Neural cell (in vitro differentiated cells): ENCODE measurements around the gene ATF6. TPM values are rescaled to one million over a fixed set of nuclear protein-coding genes. Genes with fewer than 3 reads are reported as not detected.

ENCODE experiments used
- H2AFZ ChIP-seq: fragments of 200-600, 300-800 bp; sonication (generic), shearing (Covaris generic); 2 replicates; pipeline ENCODE4 v1.6.0; 2014; ENCODE audit warnings: low read depth, mild to moderate bottlenecking, antibody characterized with exemption, low read length, moderate library complexity
- H3F3A ChIP-seq: fragments of 200-600 bp; shearing (Covaris generic); 2 replicates; pipeline ENCODE4 v1.6.1; 2016; ENCODE audit warnings: mild to moderate bottlenecking, moderate library complexity, mixed read lengths, antibody characterized with exemption, low read length; ENCODE audit not compliant: insufficient read depth, poor library complexity, severe bottlenecking
- H3K27ac ChIP-seq: fragments of 200-600, 300-800 bp; sonication (generic), shearing (Covaris generic); 2 replicates; pipeline ENCODE4 v1.5.1; 2014; ENCODE audit warnings: mild to moderate bottlenecking, low read length, moderate library complexity
- H3K27me3 ChIP-seq: fragments of 300-800, 200-600 bp; sonication (generic), shearing (Covaris generic); 2 replicates; pipeline ENCODE4 v1.6.0; 2014; ENCODE audit warnings: mild to moderate bottlenecking, low read depth, low read length, moderate library complexity; ENCODE audit not compliant: insufficient read depth
- H3K36me3 ChIP-seq: fragments of 300-800, 200-600 bp; sonication (generic), shearing (Covaris generic); 2 replicates; pipeline ENCODE4 v1.5.1; 2014; ENCODE audit warnings: mild to moderate bottlenecking, antibody characterized with exemption, low read length, moderate library complexity; ENCODE audit not compliant: insufficient read depth
- H3K4me2 ChIP-seq: fragments of 300-800, 200-600 bp; sonication (generic), shearing (Covaris generic); 2 replicates; pipeline ENCODE4 v1.6.0; 2014; ENCODE audit warnings: mild to moderate bottlenecking, low read length
- H3K4me3 ChIP-seq: fragments of 300-800, 200-600 bp; sonication (generic), shearing (Covaris generic); 2 replicates; pipeline ENCODE4 v1.5.1; 2014; ENCODE audit warnings: mild to moderate bottlenecking, low read length, moderate library complexity
- H3K79me2 ChIP-seq: fragments of 200-600 bp; shearing (Covaris generic); replicated peaks from 2 replicates; pipeline ENCODE4 v1.6.0; 2014; ENCODE audit warnings: mild to moderate bottlenecking, low read length, moderate library complexity; ENCODE audit not compliant: insufficient read depth
- H3K9ac ChIP-seq: fragments of 300-800, 200-600 bp; sonication (generic), shearing (Covaris generic); 2 replicates; pipeline ENCODE4 v1.6.1; 2016; ENCODE audit warnings: mild to moderate bottlenecking, low read length, mixed read lengths
- H3K9me2 ChIP-seq: fragments of 200-600 bp; shearing (Covaris generic); 2 replicates; pipeline ENCODE4 v1.6.1; 2016; ENCODE audit warnings: mild to moderate bottlenecking, low read length, mixed read lengths; ENCODE audit not compliant: insufficient read depth
- H3K9me3 ChIP-seq: fragments of 200-600, 300-800 bp; sonication (generic), shearing (Covaris generic); 2 replicates; pipeline ENCODE4 v1.6.1; 2016; ENCODE audit warnings: mild to moderate bottlenecking, mixed run types, low read length, moderate library complexity, mixed read lengths
- H4K20me1 ChIP-seq: fragments of 200-600 bp; shearing (Covaris generic); 2 replicates; pipeline ENCODE4 v1.6.1; 2016; ENCODE audit warnings: mild to moderate bottlenecking, mixed run types; ENCODE audit not compliant: insufficient read depth
- CTCF ChIP-seq: fragments of 450-650 bp; IDR thresholded peaks from 2 replicates; pipeline ENCODE4 v1.5.1; 2014; ENCODE audit warnings: antibody characterized with exemption, mild to moderate bottlenecking, moderate library complexity; ENCODE audit not compliant: poor library complexity, severe bottlenecking
- EP300 ChIP-seq: fragments of 450-650 bp; conservative IDR thresholded peaks from 2 replicates; pipeline ENCODE4 v1.6.1; 2014; ENCODE audit warnings: antibody characterized with exemption, mild to moderate bottlenecking, moderate library complexity; ENCODE audit not compliant: poor library complexity, severe bottlenecking
- EZH2 ChIP-seq: fragments of 200-600, 300-800 bp; shearing (Covaris generic), sonication (generic); IDR thresholded peaks from 2 replicates; pipeline ENCODE4 v1.6.1; 2014; ENCODE audit warnings: antibody characterized with exemption, low read length, borderline replicate concordance, mild to moderate bottlenecking; ENCODE audit not compliant: insufficient read depth, poor library complexity, severe bottlenecking
- MXI1 ChIP-seq: fragments of 450-650 bp; conservative IDR thresholded peaks from 2 replicates; pipeline ENCODE4 v1.6.1; 2014; ENCODE audit warnings: antibody characterized with exemption, mild to moderate bottlenecking; ENCODE audit not compliant: poor library complexity, severe bottlenecking
- POLR2AphosphoS5 ChIP-seq: IDR thresholded peaks from 2 replicates; pipeline ENCODE4 v1.6.1; 2012
- RAD21 ChIP-seq: fragments of 450-650 bp; conservative IDR thresholded peaks from 2 replicates; pipeline ENCODE4 v1.6.1; 2014; ENCODE audit warnings: antibody characterized with exemption, mild to moderate bottlenecking, moderate library complexity
- REST ChIP-seq: IDR thresholded peaks from 2 replicates; pipeline ENCODE4 v1.6.1; 2012; ENCODE audit warnings: borderline replicate concordance
- SMC3 ChIP-seq: fragments of 450-650 bp; conservative IDR thresholded peaks from 2 replicates; pipeline ENCODE4 v1.6.1; 2014; ENCODE audit warnings: antibody characterized with exemption, mild to moderate bottlenecking, moderate library complexity; ENCODE audit not compliant: poor library complexity
- TAF1 ChIP-seq: IDR thresholded peaks from 2 replicates; pipeline ENCODE4 v1.6.1; 2012; ENCODE audit warnings: low read depth
- polyA plus RNA-seq: library from polyadenylated mRNA; depleted of rRNA; stranded (reverse); fragments of >200 nt; gene quantifications from 2 replicates; pipeline ENCODE4 v1.2.3, GENCODE V29; 2014

Gene ATF6
- polyA plus RNA-seq, 1 donor from 2014 or later: 16.6 TPM

DNA sequence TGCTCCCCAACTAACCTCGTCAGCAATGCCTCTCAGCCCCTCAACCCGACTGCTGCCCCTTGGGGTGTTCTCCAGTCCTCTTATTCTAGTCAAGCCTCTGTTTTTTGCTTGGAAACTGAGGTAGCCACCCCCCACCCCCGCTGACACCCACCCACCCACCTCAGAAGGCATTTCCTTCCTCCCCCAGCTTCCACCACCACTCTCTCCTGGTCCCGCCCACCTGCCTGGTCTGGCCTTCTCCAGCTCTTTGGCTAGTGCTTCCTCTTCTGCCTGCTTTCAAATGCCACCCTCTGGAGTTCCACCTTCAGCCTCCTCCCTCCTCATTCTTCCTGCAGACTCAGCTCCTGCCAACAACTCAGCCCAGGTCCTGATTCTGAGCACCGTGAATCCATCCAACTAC lies 222.3 kb downstream of the ATF6 start:
- Histone ChIP-seq H3K36me3 (no peaks in the 10 kb centered on the region), H4K20me1 (no peaks in the 10 kb centered on the region), H3F3A (no peaks in the 10 kb centered on the region), H3K79me2 (no peaks in the 10 kb centered on the region), H3K9me3 (peaks cover 4% of the 10 kb centered on the region), H3K27ac (no peak overlapping the region), H3K27me3 (no peaks in the 10 kb centered on the region), H3K4me2 (no peak overlapping the region), H3K4me3 (no peak overlapping the region), H3K9ac (no peak overlapping the region), H2AFZ (no peak overlapping the region), H3K9me2 (no peaks in the 10 kb centered on the region)
- TF ChIP-seq RAD21: no peak
- TF ChIP-seq TAF1: no peak
- TF ChIP-seq POLR2AphosphoS5: no peak
- TF ChIP-seq CTCF: no peak
- TF ChIP-seq EZH2: no peak
- TF ChIP-seq MXI1: no peak
- no peak for TF ChIP-seq REST
- no peak for TF ChIP-seq SMC3
- TF ChIP-seq EP300: no peak

DNA sequence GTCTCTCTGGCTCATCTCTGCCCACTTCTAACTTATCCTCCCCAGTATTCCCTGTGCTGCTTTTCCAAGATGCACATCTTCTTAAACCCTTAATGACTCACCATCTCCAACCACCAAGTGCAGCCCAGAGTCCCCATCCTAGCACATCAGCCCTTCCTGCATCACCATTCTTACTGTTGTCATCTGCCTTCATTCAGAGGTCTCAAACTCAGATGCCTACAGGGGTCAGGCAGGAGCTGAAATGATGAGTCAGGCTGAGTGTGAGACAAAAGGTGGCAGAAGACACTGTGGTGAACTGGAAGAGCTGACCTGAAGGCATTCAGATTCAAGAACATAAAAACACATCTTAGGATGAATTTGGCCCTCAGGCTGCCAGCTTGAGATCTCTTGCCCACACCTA lies 223.0 kb downstream of the ATF6 start:
- Histone ChIP-seq H3K9me2 (no peaks in the 10 kb centered on the region), H3K27me3 (no peaks in the 10 kb centered on the region), H3K79me2 (no peaks in the 10 kb centered on the region), H3K27ac (no peak overlapping the region), H3K36me3 (no peaks in the 10 kb centered on the region), H3K4me3 (no peak overlapping the region), H3F3A (no peaks in the 10 kb centered on the region), H3K9ac (no peak overlapping the region), H4K20me1 (no peaks in the 10 kb centered on the region), H3K9me3 (peaks cover 4% of the 10 kb centered on the region), H2AFZ (no peak overlapping the region), H3K4me2 (no peak overlapping the region)
- TF ChIP-seq EZH2 (no peak), CTCF (no peak), RAD21 (no peak), REST (no peak), EP300 (no peak), MXI1 (no peak), SMC3 (no peak), POLR2AphosphoS5 (no peak), TAF1 (no peak)
